ENCODE results near the gene ITGA7.
"Not testable (repeated sequence)": the region's sequence is repeated elsewhere in the genome, so short reads cannot be mapped to it uniquely, and the experiment has no call there.

Gene ITGA7

DNA sequence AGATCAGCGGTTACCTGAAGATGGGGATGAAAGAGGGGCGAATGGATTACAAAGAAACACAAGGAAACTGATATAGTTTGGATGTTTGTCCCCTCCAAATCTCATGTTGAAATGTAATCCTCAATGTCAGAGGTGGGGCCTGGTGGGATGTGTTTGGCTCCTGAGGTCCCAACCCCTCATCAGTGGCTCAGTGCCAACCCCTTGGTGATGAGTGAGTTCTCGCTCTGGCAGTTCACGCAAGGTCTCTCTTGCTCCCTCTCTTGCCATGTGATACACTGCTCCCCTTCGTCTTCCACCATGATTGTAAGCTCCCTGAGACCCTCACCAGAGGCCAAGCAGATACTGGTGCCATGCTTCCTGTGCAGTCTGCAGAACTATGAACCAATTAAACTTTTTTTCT is 28.0 kb downstream of the ITGA7 start:
- DNase-seq, result no peak

- DNase-seq, result no peak
Measured at GRCh38 chr12:55676707-55677106, 31.0 kb downstream of the ITGA7 start.

GRCh38 chr12:55675666-55676065 is 32.0 kb downstream of the ITGA7 start:
- no peak for DNase-seq

- DNase-seq, result no peak
Measured at GRCh38 chr12:55673638-55674037, 34.1 kb downstream of the ITGA7 start.

- no peak for DNase-seq
Measured at GRCh38 chr12:55671746-55672145, 36.0 kb downstream of the ITGA7 start.

- DNase-seq, result no peak
Measured at GRCh38 chr12:55670276-55670675, 37.4 kb downstream of the ITGA7 start.

GRCh38 chr12:55666508-55666907 is 41.2 kb downstream of the ITGA7 start:
- DNase-seq, result no peak

DNA sequence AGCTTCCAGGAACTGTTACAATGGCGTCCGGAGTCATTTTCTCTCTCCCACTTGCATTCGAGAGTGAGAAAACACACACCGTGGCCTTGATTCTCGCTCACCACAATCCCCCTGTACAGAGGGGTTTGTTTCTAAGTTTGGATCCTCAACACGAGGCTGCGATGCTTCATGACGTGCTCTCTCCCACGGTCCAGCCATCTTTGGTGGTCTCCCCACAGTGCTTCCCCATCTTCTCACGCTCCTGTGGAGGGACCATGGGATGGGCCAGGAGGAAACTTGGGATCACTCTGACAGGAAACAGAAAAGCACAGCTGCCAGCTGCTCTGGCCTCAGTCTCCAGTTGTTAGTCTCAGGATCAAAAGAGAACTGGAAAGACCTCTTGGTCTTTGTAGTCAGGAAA is 42.9 kb downstream of the ITGA7 start:
- no peak for DNase-seq

DNA sequence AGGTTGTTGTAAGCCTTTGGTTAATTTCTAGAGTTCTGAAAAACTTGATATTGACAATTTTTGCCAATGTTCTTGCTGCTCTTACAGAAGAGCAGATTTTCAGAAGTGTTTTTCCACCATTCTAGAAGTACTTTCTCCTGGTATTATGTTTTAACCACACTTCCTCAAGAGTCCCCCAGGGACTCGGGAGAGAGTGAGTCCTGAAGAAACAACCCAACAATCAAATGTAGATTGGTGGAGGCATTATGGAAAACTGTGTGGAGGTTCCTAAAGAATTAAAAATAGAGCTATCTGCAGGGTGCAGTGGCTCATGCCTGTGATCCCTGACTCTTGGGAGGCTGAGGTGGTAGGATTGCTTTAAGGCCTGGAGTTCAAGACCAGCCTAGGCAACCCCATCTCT is 44.3 kb downstream of the ITGA7 start:
- no peak for DNase-seq

GRCh38 chr12:55659486-55660385 is 48.0 kb downstream of the ITGA7 start:
- no peak for DNase-seq

GRCh38 chr12:55658635-55659391 is 48.9 kb downstream of the ITGA7 start:
- DNase-seq, result no peak

DNA sequence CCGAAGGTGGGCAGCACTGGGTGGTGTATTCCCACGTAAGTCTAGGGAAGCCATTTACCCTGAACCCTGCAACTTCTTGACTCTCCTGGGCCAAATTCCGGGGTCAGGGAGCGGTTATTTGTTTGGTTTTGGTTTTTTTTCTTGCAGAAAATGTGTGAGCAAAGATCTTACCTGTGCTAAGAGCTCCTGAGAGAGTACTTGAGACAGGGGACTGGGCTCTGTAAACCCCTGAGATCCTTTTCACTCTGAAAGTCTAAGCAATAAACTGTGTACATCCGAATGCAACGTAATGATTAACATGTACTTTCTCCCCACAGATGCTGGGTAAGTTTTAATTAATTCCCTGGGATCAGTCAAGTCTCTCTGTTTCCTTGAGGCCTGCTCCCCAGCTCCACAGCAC is 49.5 kb downstream of the ITGA7 start:
- no peak for DNase-seq

DNA sequence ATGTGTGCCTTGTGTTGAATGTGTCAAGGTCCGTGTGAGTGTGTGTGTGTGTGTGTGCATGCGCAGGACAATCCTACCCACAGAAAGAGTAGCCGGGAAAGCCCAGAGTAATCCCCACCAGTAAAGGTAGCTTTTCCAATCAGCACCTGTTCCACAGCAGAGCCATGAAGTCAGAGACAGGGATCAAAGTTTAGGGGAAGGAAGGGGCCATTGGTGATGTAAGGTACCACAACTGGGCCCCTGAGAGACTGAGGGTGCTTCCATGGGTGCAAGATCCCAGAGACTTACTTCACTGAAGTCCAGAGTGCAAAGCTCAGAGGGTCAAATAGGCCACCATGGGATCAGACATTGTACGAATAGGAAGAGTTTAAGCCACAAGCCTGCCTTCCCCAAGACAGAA is 50.5 kb downstream of the ITGA7 start:
- DNase-seq, result no peak

GRCh38 chr12:55654511-55655214 is 53.0 kb downstream of the ITGA7 start:
- no peak for DNase-seq

DNA sequence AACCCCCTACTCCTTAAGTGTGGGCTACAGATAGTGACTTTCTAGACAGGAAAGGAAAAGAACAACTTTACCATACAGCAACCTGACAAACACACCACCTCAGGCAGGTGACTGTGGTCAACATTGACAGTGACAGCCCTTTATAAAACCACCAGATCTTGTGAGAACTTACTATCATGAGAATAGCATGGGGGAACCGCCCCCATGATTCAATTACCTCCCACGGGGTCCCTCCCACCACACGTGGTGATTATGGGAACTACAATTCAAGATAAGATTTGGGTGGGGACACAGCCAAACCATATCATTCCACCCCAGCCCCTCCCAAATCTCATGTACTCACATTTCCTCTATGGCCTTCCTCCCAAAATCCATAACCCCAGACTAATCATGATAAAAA is 54.7 kb downstream of the ITGA7 start:
- DNase-seq, result no peak

- no peak for DNase-seq
Measured at GRCh38 chr12:55652352-55652751, 55.4 kb downstream of the ITGA7 start.

GRCh38 chr12:55651299-55651683 is 56.4 kb downstream of the ITGA7 start:
- no peak for DNase-seq

DNA sequence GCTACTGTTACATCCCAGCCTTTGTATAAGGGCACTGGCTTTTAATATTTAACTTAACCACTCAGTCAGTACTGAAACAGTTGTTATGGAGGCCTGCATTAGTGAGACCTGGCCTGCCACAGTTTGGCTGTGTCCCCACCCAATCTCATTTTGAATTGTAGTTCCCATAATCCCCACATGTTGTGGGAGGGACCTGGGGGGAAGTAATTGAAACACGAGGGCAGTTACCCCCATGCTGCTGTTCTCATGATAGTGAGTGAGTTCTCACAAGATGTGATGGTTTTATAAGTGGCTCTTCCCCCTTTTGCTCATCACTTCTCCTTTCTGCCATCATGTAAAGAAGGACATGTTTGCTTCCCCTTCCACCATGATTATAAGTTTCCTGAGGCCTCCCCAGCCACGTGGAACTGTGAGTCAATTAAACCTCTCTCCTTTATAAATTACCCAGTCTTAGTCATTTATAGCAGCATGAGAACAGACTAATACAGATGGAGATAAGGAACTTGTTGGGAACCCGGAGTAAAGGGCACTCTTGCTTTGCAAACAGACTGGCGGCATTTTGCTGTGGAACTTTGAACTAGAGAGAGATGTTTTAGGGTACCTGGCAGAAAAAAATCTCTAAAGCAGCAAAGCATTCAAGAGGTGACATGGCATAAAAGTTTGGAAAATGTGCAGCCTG is 56.9 kb downstream of the ITGA7 start:
- not testable (repeated sequence) for DNase-seq

- no peak for DNase-seq
Measured at GRCh38 chr12:55647027-55647426, 60.7 kb downstream of the ITGA7 start.

DNA sequence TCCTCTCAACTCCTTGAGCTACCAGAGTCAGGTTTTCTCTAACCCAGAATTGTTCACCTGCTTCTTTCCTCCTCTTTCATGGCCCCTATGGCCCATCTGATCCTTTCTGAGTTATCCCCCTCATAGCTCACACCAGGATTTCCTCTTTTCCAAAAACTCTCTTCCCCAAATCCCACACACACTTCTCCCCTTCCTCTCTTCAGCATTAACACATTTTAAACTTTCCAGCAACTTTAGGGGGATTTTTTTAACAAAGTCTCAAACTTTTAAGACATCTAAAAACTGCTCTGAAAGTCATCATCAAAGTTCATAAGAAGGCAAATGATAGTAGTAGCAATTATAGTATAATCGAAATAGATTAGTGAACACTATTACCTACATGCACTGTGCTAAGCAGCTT is 63.1 kb downstream of the ITGA7 start:
- DNase-seq, result no peak

DNA sequence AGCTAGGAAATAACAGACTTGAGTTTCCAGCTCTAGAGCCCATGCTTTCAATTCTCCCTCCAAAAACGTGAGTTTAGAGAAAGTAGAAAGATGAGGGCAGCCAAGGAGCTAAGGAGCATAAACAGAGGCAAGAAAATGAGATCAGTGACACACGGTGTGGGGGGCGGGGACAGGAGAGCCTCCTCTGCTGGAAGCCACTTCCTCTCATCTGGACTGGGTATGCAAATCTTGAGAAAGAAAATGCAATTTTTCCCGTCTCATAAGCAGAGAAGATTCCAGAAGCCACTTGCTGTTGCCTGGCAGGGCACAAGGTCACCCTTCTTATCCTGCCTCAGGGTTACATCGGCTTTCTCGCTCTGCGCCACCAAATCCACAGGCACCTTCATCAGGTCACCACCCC is 65.0 kb downstream of the ITGA7 start:
- no peak for DNase-seq

DNA sequence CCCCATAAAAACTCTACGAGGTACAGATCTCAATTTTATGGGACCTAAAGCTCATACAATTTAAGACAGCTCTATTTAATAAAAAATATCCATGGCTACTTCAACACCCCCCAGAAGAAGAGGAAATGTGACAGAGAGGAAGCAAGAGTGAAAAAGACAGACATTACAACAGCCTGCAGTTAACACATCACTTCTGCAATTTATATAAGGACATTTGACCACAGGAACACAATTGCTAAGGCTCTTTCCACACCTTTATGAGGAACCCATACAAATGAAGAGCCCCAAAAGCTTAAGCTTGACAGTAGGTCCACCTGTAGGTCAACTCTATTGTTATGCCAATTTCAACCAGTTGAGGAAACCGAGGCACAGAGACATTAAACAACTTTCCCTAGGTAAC is 65.4 kb downstream of the ITGA7 start:
- no peak for DNase-seq

DNA sequence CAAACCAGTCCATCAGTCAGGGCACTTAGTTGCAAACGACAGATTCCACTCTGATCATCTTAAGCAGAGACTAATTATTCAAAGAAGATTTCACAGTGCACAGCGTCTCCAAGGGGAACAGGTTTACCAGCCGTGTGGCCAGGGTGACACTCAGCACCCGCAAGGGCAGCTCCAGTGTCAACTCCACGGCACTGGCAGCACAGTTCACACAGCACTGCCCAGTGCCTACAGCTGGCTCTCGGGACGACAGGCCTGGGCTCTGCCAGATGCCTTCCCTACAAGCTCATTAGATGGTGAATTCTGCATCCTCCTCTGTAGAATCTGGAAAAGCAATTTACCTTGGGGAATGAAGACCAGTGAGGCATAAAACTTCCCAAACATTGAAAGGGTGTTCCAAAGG is 66.1 kb downstream of the ITGA7 start:
- no peak for DNase-seq
